CD4-positive, alpha-beta T cell treated with Interleukin-2 at 100 ng/mL for 4 hours (primary cell): ENCODE data around the gene CIT.

Source experiments
- DNase-seq: peaks from one replicate; pipeline ENCODE4 v3.0.0-alpha.2; 2020; ENCODE audit warnings: low spot score

The CIT gene

GRCh38 chr12:119859241-119859640 lies 17.9 kb downstream of the CIT start:
- DNase-seq, result no peak

GRCh38 chr12:119857041-119857591 lies 20.0 kb downstream of the CIT start:
- no peak for DNase-seq

GRCh38 chr12:119850330-119850729 lies 26.8 kb downstream of the CIT start:
- DNase-seq, result no peak

GRCh38 chr12:119843100-119843499 lies 34.0 kb downstream of the CIT start:
- no peak for DNase-seq

GRCh38 chr12:119842380-119842779 lies 34.7 kb downstream of the CIT start:
- DNase-seq, result no peak

- no peak for DNase-seq
These were observed 35.5 kb downstream of the CIT start for GRCh38 chr12:119841433-119842210.

- DNase-seq, result no peak
These were observed 36.5 kb downstream of the CIT start for GRCh38 chr12:119840582-119840981.

- no peak for DNase-seq
These were observed 37.0 kb downstream of the CIT start for GRCh38 chr12:119840168-119840567.

- DNase-seq, result no peak
These were observed 38.1 kb downstream of the CIT start for GRCh38 chr12:119838826-119839600.

- DNase-seq, result no peak
These were observed 40.3 kb downstream of the CIT start for GRCh38 chr12:119836781-119837180.

GRCh38 chr12:119835068-119835467 lies 42.1 kb downstream of the CIT start:
- DNase-seq, result no peak

GRCh38 chr12:119829439-119829838 lies 47.7 kb downstream of the CIT start:
- DNase-seq, result no peak

GRCh38 chr12:119828300-119828699 lies 48.8 kb downstream of the CIT start:
- no peak for DNase-seq

GRCh38 chr12:119827760-119828159 lies 49.4 kb downstream of the CIT start:
- DNase-seq, result no peak

- DNase-seq, result no peak
These were observed 50.3 kb downstream of the CIT start for GRCh38 chr12:119826661-119827445.

- DNase-seq, result no peak
These were observed 51.9 kb downstream of the CIT start for GRCh38 chr12:119825262-119825661.

- DNase-seq, result no peak
These were observed 55.1 kb downstream of the CIT start for GRCh38 chr12:119822046-119822445.

- no peak for DNase-seq
These were observed 57.8 kb downstream of the CIT start for GRCh38 chr12:119819322-119819721.

GRCh38 chr12:119817546-119818343 lies 59.4 kb downstream of the CIT start:
- DNase-seq, result no peak

- no peak for DNase-seq
These were observed 68.1 kb downstream of the CIT start for GRCh38 chr12:119809023-119809422.

GRCh38 chr12:119808441-119808840 lies 68.7 kb downstream of the CIT start:
- DNase-seq, result no peak

GRCh38 chr12:119807380-119807779 lies 69.7 kb downstream of the CIT start:
- DNase-seq, result no peak
